ENCODE data around the gene DAAM2. TPM values are rescaled to one million over a fixed set of nuclear protein-coding genes. Genes with fewer than 3 reads are reported as not detected.

DAAM2 gene
- polyA plus RNA-seq, 1 experiment = 60.6 TPM

GRCh38 chr6:39841291-39841690 lies 49.1 kb downstream of the DAAM2 start:
- CTCF ChIA-PET = interaction anchor here (1.1 kb wide), 1 partner anchor 25 kb away, joined by 4 read pairs; no protein-coding TSS in a partner anchor
- no peak for DNase-seq (ENCODE audit: low read depth)
- POLR2A ChIA-PET = no interaction called here

DNA sequence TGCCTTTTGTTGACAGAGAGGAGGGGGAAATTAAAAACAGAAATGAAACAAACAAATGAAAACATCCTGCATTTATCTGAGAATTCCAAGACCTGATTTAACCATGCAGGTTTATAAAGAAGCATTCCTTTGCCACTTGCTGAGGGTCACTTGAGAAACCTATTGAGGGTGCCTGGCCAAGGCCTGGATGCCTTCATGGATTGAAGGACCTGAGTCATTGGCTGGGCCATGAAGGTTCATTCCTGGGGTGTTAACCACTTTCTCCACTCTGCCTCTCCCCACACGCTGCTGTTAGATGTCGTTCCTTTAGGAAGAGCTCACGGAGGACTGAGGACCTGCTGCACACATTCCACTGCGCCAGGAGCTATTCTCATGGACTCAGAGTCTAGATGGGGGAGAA lies 49.7 kb downstream of the DAAM2 start:
- H3K27me3 ChIP-seq (ENCODE audit: control insufficient read depth, insufficient read depth, low read length) = no peaks in the 10 kb centered on the region
- no peak for TF ChIP-seq CTCF (IDR thresholded peaks at IDR 0.05; ENCODE audit: insufficient read depth, low read depth, low read length)
- H3K4me3 ChIP-seq (ENCODE audit: low read depth, low read length) = no peak overlapping the region
- ChIA-PET CTCF (interaction anchor here (1.1 kb wide), 2 partner anchors 12 to 24 kb away, joined by 3 to 4 read pairs; no protein-coding TSS in a partner anchor), POLR2A (no interaction called here)
- DNase-seq (ENCODE audit: low read depth) = no peak
- no peaks in the 10 kb centered on the region for H3K36me3 ChIP-seq (ENCODE audit: control insufficient read depth, insufficient read depth, low read length)

More at GRCh38 chr6:39841291-39841690, 49.1 kb downstream of the DAAM2 start:
- Histone ChIP-seq H3K36me3 (ENCODE audit: control insufficient read depth, insufficient read depth, low read length) (no peaks in the 10 kb centered on the region), H3K4me3 (ENCODE audit: low read depth, low read length) (no peak overlapping the region), H3K27me3 (ENCODE audit: control insufficient read depth, insufficient read depth, low read length) (no peaks in the 10 kb centered on the region)
- no peak for TF ChIP-seq CTCF (IDR thresholded peaks at IDR 0.05; ENCODE audit: insufficient read depth, low read depth, low read length)

GRCh38 chr6:39843305-39844020 lies 51.3 kb downstream of the DAAM2 start:
- Histone ChIP-seq H3K36me3 (ENCODE audit: control insufficient read depth, insufficient read depth, low read length) (no peaks in the 10 kb centered on the region), H3K27me3 (ENCODE audit: control insufficient read depth, insufficient read depth, low read length) (no peaks in the 10 kb centered on the region), H3K4me3 (ENCODE audit: low read depth, low read length) (no peak overlapping the region)
- ChIA-PET CTCF (interaction anchor here (0.9 to 1.8 kb wide), 6 partner anchors 9 to 37 kb away, joined by 3 to 6 read pairs (median 3); no protein-coding TSS in a partner anchor), POLR2A (interaction anchor here (0.6 kb wide), 1 partner anchor 400 kb away, joined by 3 read pairs; no protein-coding TSS in a partner anchor)
- TF ChIP-seq CTCF (IDR thresholded peaks at IDR 0.05; ENCODE audit: insufficient read depth, low read depth, low read length) = peak; percentile 46; the same call in 1 of the 2 replicates
- no peak for DNase-seq (ENCODE audit: low read depth)

DNA sequence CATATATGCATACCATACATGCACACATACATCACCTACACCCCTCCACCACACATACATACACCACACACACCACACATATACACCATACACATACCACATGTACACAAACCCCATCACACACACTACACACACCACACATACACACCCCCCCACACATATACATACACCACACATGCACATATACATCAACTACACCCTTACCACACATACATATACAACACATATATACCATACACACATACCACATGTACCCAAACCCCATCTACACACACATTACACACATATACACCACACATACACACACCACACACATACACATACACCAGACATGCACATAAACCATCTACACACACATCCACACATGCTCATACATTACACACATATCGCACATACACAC lies 52.7 kb downstream of the DAAM2 start:
- CTCF ChIA-PET = no interaction called here
- Histone ChIP-seq H3K27me3 (ENCODE audit: control insufficient read depth, insufficient read depth, low read length) (no peaks in the 10 kb centered on the region), H3K36me3 (ENCODE audit: control insufficient read depth, insufficient read depth, low read length) (no peaks in the 10 kb centered on the region), H3K4me3 (ENCODE audit: low read depth, low read length) (no peak overlapping the region)
- no peak for TF ChIP-seq CTCF (IDR thresholded peaks at IDR 0.05; ENCODE audit: insufficient read depth, low read depth, low read length)
- POLR2A ChIA-PET = no interaction called here
- DNase-seq (ENCODE audit: low read depth) = no peak

DNA sequence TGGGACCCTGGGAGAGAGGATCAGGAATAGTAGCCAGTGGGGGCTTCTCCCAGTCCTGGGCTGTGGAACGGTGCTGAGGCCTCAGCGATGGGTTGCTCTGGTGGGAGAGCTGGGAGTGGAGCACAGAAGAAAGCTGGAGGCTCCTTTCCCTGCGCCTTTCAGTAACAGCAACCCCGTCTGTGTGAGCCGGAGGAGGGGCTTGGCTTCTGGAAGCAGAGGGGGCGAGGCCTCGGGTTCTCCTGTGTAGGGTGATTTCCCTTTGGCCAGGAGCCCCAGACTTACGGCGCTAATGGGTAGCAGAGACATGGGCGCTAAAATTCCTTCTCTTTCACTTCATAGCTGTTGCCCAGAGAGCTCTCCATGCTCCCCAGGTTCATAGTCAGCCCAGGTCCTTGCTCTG lies 55.0 kb downstream of the DAAM2 start:
- H3K4me3 ChIP-seq (ENCODE audit: low read depth, low read length) = no peak overlapping the region
- TF ChIP-seq CTCF (IDR thresholded peaks at IDR 0.05; ENCODE audit: insufficient read depth, low read depth, low read length) = no peak

More for the DNA sequence above, 55.0 kb downstream of the DAAM2 start:
- POLR2A ChIA-PET = no interaction called here
- no peak for DNase-seq (ENCODE audit: low read depth)
- no peaks in the 10 kb centered on the region for H3K27me3 ChIP-seq (ENCODE audit: control insufficient read depth, insufficient read depth, low read length)
- no peaks in the 10 kb centered on the region for H3K36me3 ChIP-seq (ENCODE audit: control insufficient read depth, insufficient read depth, low read length)
- CTCF ChIA-PET = interaction anchor here (1.1 kb wide), 1 partner anchor 19 kb away, joined by 3 read pairs; no protein-coding TSS in a partner anchor

Data from BJ (cell line).